K562 (cell line): Measurements from ENCODE around the gene CTNS. TPM values are rescaled to one million over a fixed set of nuclear protein-coding genes. Genes with fewer than 3 reads are reported as not detected.

Experiments
- CC2D1A ChIP-seq: fragments of 450-650 bp; IDR thresholded peaks from 2 replicates; pipeline ENCODE4 v1.6.1; 2017; ENCODE audit warnings: mild to moderate bottlenecking
- DDX20 ChIP-seq: fragments of 450-650 bp; IDR thresholded peaks from 2 replicates; pipeline ENCODE4 v1.6.1; 2016; ENCODE audit warnings: missing genetic modification characterization, low read depth, mild to moderate bottlenecking, missing compliant biosample characterization, moderate library complexity
- DNMT1 ChIP-seq: fragments of 450-650 bp; IDR thresholded peaks from 2 replicates; pipeline ENCODE4 v1.6.1; 2016; ENCODE audit warnings: antibody characterized with exemption, mild to moderate bottlenecking
- ETV1 ChIP-seq: fragments of 450-650 bp; conservative IDR thresholded peaks from 2 replicates; pipeline ENCODE4 v1.6.1; 2016; ENCODE audit warnings: missing genetic modification characterization, control low read depth, low read depth, missing compliant biosample characterization
- GABPA ChIP-seq: fragments of 200-800 bp; sonication (Bioruptor generic); conservative IDR thresholded peaks from 2 replicates; pipeline ENCODE4 v1.6.1; 2016; ENCODE audit warnings: low read depth, missing genetic modification characterization, missing compliant biosample characterization
- GATAD2A ChIP-seq: fragments of 450-650 bp; IDR thresholded peaks from 2 replicates; pipeline ENCODE4 v1.6.1; 2017
- HDAC1 ChIP-seq, 2 experiments: fragments of 450-650 bp; IDR thresholded peaks; 2 replicates each; pipeline ENCODE4 v1.6.1; 2016 to 2017; ENCODE audit warnings: inconsistent platforms in 1 of 2, mild to moderate bottlenecking in 1 of 2, moderate library complexity in 1 of 2
- HIVEP1 ChIP-seq: fragments of 250-450 bp; sonication (Bioruptor Pico); IDR thresholded peaks from 2 replicates; pipeline ENCODE4 v1.4.0; 2020; ENCODE audit warnings: mild to moderate bottlenecking
- MAFF ChIP-seq: IDR thresholded peaks from 2 replicates; pipeline ENCODE4 v1.6.1; 2012; ENCODE audit warnings: low read length, improper control_type of control experiment
- MAFK ChIP-seq: IDR thresholded peaks from 2 replicates; pipeline ENCODE4 v1.6.1; 2011; ENCODE audit warnings: low read length, improper control_type of control experiment
- MAZ ChIP-seq, 2 experiments: fragments of 450-650 bp in 1 of 2; sonication (generic) in 1 of 2; formaldehyde crosslinking; IDR thresholded peaks in 1 of 2; conservative IDR thresholded peaks in 1 of 2; 2 replicates each; pipeline versions ENCODE4 v1.4.0 to v1.5.0; 2020; ENCODE audit warnings: mild to moderate bottlenecking in 1 of 2, missing genetic modification reagents in 1 of 2
- MIER1 ChIP-seq: fragments of 450-650 bp; IDR thresholded peaks from 2 replicates; pipeline ENCODE4 v1.6.1; 2016; ENCODE audit warnings: antibody characterized with exemption, mild to moderate bottlenecking, low read depth
- NCOR1 ChIP-seq: fragments of 450-650 bp; IDR thresholded peaks from 2 replicates; pipeline ENCODE4 v1.6.1; 2016; ENCODE audit warnings: mild to moderate bottlenecking, moderate library complexity
- NR3C1 ChIP-seq: sonication (generic); formaldehyde crosslinking; IDR thresholded peaks from 2 replicates; pipeline ENCODE4 v1.8.1; 2022; ENCODE audit warnings: missing genetic modification reagents
- PCBP1 ChIP-seq: fragments of 200-400 bp; formaldehyde crosslinking; IDR thresholded peaks from 2 replicates; pipeline ENCODE4 v1.6.1; 2018; ENCODE audit warnings: mild to moderate bottlenecking, low read depth, low read length; ENCODE audit not compliant: poor library complexity, severe bottlenecking
- PHB2 ChIP-seq: fragments of 450-650 bp; IDR thresholded peaks from 2 replicates; pipeline ENCODE4 v1.6.1; 2017; ENCODE audit warnings: low read depth
- PRPF4 ChIP-seq: fragments of 200-400 bp; formaldehyde crosslinking; IDR thresholded peaks from one replicate; pipeline ENCODE4 v1.6.1; 2017; ENCODE audit warnings: low read length, low read depth, mild to moderate bottlenecking; ENCODE audit not compliant: insufficient read depth, poor library complexity, severe bottlenecking
- RAD21 ChIP-seq, 2 experiments: fragments of 250-450 bp in 1 of 2; fragments of 450-650 bp in 1 of 2; sonication (Bioruptor Pico) in 1 of 2; formaldehyde crosslinking in 1 of 2; IDR thresholded peaks in 1 of 2; conservative IDR thresholded peaks in 1 of 2; 2 replicates each; pipeline versions ENCODE4 v1.4.0 to v1.8.0; 2020 to 2022; ENCODE audit warnings: mild to moderate bottlenecking in 2 of 2, moderate library complexity in 1 of 2
- SIN3B ChIP-seq: fragments of 450-650 bp; IDR thresholded peaks from 2 replicates; pipeline ENCODE4 v1.6.1; 2017; ENCODE audit warnings: low read depth, mild to moderate bottlenecking, moderate library complexity
- SRSF3 ChIP-seq: fragments of 200-400 bp; formaldehyde crosslinking; IDR thresholded peaks from 2 replicates; pipeline ENCODE4 v1.6.1; 2016; ENCODE audit warnings: mild to moderate bottlenecking, low read length, moderate library complexity; ENCODE audit not compliant: insufficient read depth
- TARDBP ChIP-seq: fragments of 450-650 bp; IDR thresholded peaks from 2 replicates; pipeline ENCODE4 v1.6.1; 2016
- TCF7L2 ChIP-seq: fragments of 150-350 bp; IDR thresholded peaks from 2 replicates; pipeline ENCODE4 v1.6.1; 2016; ENCODE audit warnings: low read depth, mild to moderate bottlenecking, low read length, moderate library complexity
- ZNF24 ChIP-seq: fragments of 450-650 bp; IDR thresholded peaks from 2 replicates; pipeline ENCODE4 v1.6.1; 2016
- ZNF75A ChIP-seq: fragments of 450-650 bp; formaldehyde crosslinking; IDR thresholded peaks from 2 replicates; pipeline ENCODE4 v1.4.0; 2020; ENCODE audit warnings: mild to moderate bottlenecking
- ZNF780A ChIP-seq: fragments of 250-450 bp; sonication (Bioruptor Pico); IDR thresholded peaks from 2 replicates; pipeline ENCODE4 v1.5.0; 2021; ENCODE audit warnings: mild to moderate bottlenecking
- ZSCAN29 ChIP-seq: fragments of 450-650 bp; IDR thresholded peaks from 2 replicates; pipeline ENCODE4 v1.6.1; 2017
- polyA plus RNA-seq, 8 experiments: library from polyadenylated mRNA; depleted of rRNA in 4 of 8; stranded (reverse) in 5 of 8; unstranded in 3 of 8; fragments of >200 nt; fragmentation: Nextera tagmentation in 2 of 8; fragmentation: Illumina TruSeq in 1 of 8; extraction: Ambion mirVana in 2 of 8; extraction: Trizol in 1 of 8; gene quantifications; 2 replicates each; pipeline versions ENCODE4 v1.2.1 to v1.2.3, GENCODE V29; 2011 to 2014; ENCODE audit warnings: inconsistent platforms in 1 of 8, missing spikeins in 1 of 8
- total RNA-seq, 7 experiments: library from RNA; depleted of rRNA in 6 of 7; stranded (reverse); fragments of >200 nt in 6 of 7; fragmentation: Illumina TruSeq in 2 of 7; extraction: Trizol in 2 of 7; gene quantifications; 2 replicates each; pipeline versions ENCODE4 v1.2.1 to v1.2.3, GENCODE V29; 2011 to 2021; ENCODE audit warnings: low replicate concordance in 1 of 7
- TF ChIP-seq, protein P1 (sequence below): fragments of 250-450 bp; sonication (Bioruptor Pico); IDR thresholded peaks from 2 replicates; pipeline ENCODE4 v1.5.0; 2021
- TF ChIP-seq, protein P2 (sequence below): fragments of 250-450 bp; sonication (Bioruptor Pico); IDR thresholded peaks from 2 replicates; pipeline ENCODE4 v1.8.0; 2021; ENCODE audit warnings: borderline replicate concordance, mild to moderate bottlenecking, moderate library complexity; ENCODE audit not compliant: poor library complexity, severe bottlenecking
- TF ChIP-seq, protein P3 (sequence below): fragments of 450-650 bp; IDR thresholded peaks from 2 replicates; pipeline ENCODE4 v1.6.1; 2016; ENCODE audit warnings: antibody characterized with exemption

The CTNS gene
- total and polyA plus RNA-seq, 9 of the 15 experiments (the other 6 are each of a cell fraction or from before 2014, with no cell fraction given) = 0.66 to 8.4 (median 4.9) TPM

GRCh38 chr17:3668279-3669084 lies 31.9 kb downstream of the CTNS start, which contains the start of the genes EMC6 and TAX1BP3 (continued):
- TF ChIP-seq, protein P1, sequence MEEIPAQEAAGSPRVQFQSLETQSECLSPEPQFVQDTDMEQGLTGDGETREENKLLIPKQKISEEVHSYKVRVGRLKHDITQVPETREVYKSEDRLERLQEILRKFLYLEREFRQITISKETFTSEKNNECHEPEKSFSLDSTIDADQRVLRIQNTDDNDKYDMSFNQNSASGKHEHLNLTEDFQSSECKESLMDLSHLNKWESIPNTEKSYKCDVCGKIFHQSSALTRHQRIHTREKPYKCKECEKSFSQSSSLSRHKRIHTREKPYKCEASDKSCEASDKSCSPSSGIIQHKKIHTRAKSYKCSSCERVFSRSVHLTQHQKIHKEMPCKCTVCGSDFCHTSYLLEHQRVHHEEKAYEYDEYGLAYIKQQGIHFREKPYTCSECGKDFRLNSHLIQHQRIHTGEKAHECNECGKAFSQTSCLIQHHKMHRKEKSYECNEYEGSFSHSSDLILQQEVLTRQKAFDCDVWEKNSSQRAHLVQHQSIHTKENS (CRISPR knock-in tag) = no peak
- TF ChIP-seq MAFF = no peak
- TF ChIP-seq MIER1 = no peak
- TF ChIP-seq, protein P2, sequence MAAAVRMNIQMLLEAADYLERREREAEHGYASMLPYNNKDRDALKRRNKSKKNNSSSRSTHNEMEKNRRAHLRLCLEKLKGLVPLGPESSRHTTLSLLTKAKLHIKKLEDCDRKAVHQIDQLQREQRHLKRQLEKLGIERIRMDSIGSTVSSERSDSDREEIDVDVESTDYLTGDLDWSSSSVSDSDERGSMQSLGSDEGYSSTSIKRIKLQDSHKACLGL (CRISPR knock-in tag) = no peak
- no peak for TF ChIP-seq DNMT1
- no peak for TF ChIP-seq GABPA (tag)
- TF ChIP-seq, protein P3, sequence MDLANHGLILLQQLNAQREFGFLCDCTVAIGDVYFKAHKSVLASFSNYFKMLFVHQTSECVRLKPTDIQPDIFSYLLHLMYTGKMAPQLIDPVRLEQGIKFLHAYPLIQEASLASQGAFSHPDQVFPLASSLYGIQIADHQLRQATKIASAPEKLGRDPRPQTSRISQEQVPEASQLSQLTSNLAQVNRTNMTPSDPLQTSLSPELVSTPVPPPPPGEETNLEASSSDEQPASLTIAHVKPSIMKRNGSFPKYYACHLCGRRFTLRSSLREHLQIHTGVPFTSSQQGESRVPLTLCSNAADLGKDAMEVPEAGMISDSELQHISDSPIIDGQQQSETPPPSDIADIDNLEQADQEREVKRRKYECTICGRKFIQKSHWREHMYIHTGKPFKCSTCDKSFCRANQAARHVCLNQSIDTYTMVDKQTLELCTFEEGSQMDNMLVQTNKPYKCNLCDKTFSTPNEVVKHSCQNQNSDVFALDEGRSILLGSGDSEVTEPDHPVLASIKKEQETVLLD = peak; percentile 97
- no peak for TF ChIP-seq NCOR1
- no peak for TF ChIP-seq PHB2
- TF ChIP-seq ZNF24 = no peak
- TF ChIP-seq ETV1 = no peak
- no peak for TF ChIP-seq SRSF3
- no peak for TF ChIP-seq RAD21 (CRISPR knock-in tag; conservative IDR thresholded peaks at IDR 0.05 in 1 of 2, IDR thresholded peaks at IDR 0.05 in 1 of 2)
- TF ChIP-seq HDAC1 (IDR thresholded peaks at IDR 0.05) = peak in 1 of 2 experiments; percentile 43; a peak in 1 of 4 replicates
- no peak for TF ChIP-seq DDX20 (tag)
- TF ChIP-seq PRPF4 = no peak
- TF ChIP-seq CC2D1A = no peak
- TF ChIP-seq HIVEP1 = no peak
- TF ChIP-seq PCBP1 = no peak
- TF ChIP-seq TARDBP = no peak
- no peak for TF ChIP-seq ZNF75A (CRISPR knock-in tag)
- no peak for TF ChIP-seq TCF7L2
- no peak for TF ChIP-seq GATAD2A
- TF ChIP-seq SIN3B = peak; percentile 93
- no peak for TF ChIP-seq ZSCAN29
- TF ChIP-seq MAZ (CRISPR knock-in tag; conservative IDR thresholded peaks at IDR 0.05 in 1 of 2, IDR thresholded peaks at IDR 0.05 in 1 of 2) = peak; percentile 71 to 72; a peak in 3 of 4 replicates
- no peak for TF ChIP-seq MAFK
- no peak for TF ChIP-seq NR3C1 (CRISPR knock-in tag)
- TF ChIP-seq ZNF780A = no peak
